Endothelial cell (in vitro differentiated cells): ENCODE measurements around the gene GAPDH. TPM values are rescaled to one million over a fixed set of nuclear protein-coding genes. Genes with fewer than 3 reads are reported as not detected.
"Not testable (repeated sequence)": the region's sequence is repeated elsewhere in the genome, so short reads cannot be mapped to it uniquely, and the experiment has no call there.

ENCODE experiments used
- DNase-seq: peaks from one replicate; pipeline ENCODE4 v3.0.0; 2021; ENCODE audit warnings: low spot score
- H3K27ac Mint-ChIP-seq: one replicate; pipeline ENCODE4 v1.8.0; 2021; ENCODE audit warnings: mixed read lengths, inconsistent platforms; ENCODE audit not compliant: unreplicated experiment
- H3K27me3 Mint-ChIP-seq: one replicate; pipeline ENCODE4 v1.8.0; 2021; ENCODE audit warnings: mild to moderate bottlenecking, moderate library complexity, mixed read lengths, inconsistent platforms; ENCODE audit not compliant: unreplicated experiment
- H3K36me3 Mint-ChIP-seq: one replicate; pipeline ENCODE4 v1.8.0; 2021; ENCODE audit warnings: mild to moderate bottlenecking, low read depth, mixed read lengths, inconsistent platforms; ENCODE audit not compliant: unreplicated experiment
- H3K4me1 Mint-ChIP-seq: one replicate; pipeline ENCODE4 v1.8.0; 2021; ENCODE audit warnings: mild to moderate bottlenecking, mixed read lengths, inconsistent platforms; ENCODE audit not compliant: unreplicated experiment
- H3K4me3 Mint-ChIP-seq: one replicate; pipeline ENCODE4 v1.8.0; 2021; ENCODE audit warnings: mild to moderate bottlenecking, mixed read lengths, inconsistent platforms; ENCODE audit not compliant: unreplicated experiment
- H3K9me3 Mint-ChIP-seq: one replicate; pipeline ENCODE4 v1.8.0; 2021; ENCODE audit warnings: mixed read lengths, inconsistent platforms; ENCODE audit not compliant: unreplicated experiment
- total RNA-seq: library from RNA; stranded (reverse); fragmentation: NEBNext Ultra II Directional; extraction: Animal tissue kit (Norgen Biotek cat#: 25700); gene quantifications from one replicate; pipeline ENCODE4 v1.2.1, GENCODE V29; 2021; ENCODE audit not compliant: unreplicated experiment
- TF ChIP-seq, protein P1 (sequence below): fragments of 200-600 bp; sonication (generic); IDR thresholded peaks from one replicate; pipeline ENCODE4 v1.5.0; 2021; ENCODE audit warnings: antibody characterized with exemption; ENCODE audit not compliant: unreplicated experiment

GAPDH gene
- total RNA-seq, 1 donor from 2014 or later, result 2,393 TPM

- DNase-seq, result no peak
- Mint-ChIP-seq H3K4me1 (peaks cover 43% of the 10 kb centered on the region), H3K9me3 (no peaks in the 10 kb centered on the region), H3K36me3 (peaks cover 16% of the 10 kb centered on the region), H3K27me3 (peaks cover 31% of the 10 kb centered on the region), H3K4me3 (peak overlapping the region; percentile 95), H3K27ac (peak overlapping the region; percentile 95)
- TF ChIP-seq, protein P1, sequence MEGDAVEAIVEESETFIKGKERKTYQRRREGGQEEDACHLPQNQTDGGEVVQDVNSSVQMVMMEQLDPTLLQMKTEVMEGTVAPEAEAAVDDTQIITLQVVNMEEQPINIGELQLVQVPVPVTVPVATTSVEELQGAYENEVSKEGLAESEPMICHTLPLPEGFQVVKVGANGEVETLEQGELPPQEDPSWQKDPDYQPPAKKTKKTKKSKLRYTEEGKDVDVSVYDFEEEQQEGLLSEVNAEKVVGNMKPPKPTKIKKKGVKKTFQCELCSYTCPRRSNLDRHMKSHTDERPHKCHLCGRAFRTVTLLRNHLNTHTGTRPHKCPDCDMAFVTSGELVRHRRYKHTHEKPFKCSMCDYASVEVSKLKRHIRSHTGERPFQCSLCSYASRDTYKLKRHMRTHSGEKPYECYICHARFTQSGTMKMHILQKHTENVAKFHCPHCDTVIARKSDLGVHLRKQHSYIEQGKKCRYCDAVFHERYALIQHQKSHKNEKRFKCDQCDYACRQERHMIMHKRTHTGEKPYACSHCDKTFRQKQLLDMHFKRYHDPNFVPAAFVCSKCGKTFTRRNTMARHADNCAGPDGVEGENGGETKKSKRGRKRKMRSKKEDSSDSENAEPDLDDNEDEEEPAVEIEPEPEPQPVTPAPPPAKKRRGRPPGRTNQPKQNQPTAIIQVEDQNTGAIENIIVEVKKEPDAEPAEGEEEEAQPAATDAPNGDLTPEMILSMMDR, result no peak
Measured at GRCh38 chr12:6535960-6536847, 1.9 kb downstream of the GAPDH start.

DNA sequence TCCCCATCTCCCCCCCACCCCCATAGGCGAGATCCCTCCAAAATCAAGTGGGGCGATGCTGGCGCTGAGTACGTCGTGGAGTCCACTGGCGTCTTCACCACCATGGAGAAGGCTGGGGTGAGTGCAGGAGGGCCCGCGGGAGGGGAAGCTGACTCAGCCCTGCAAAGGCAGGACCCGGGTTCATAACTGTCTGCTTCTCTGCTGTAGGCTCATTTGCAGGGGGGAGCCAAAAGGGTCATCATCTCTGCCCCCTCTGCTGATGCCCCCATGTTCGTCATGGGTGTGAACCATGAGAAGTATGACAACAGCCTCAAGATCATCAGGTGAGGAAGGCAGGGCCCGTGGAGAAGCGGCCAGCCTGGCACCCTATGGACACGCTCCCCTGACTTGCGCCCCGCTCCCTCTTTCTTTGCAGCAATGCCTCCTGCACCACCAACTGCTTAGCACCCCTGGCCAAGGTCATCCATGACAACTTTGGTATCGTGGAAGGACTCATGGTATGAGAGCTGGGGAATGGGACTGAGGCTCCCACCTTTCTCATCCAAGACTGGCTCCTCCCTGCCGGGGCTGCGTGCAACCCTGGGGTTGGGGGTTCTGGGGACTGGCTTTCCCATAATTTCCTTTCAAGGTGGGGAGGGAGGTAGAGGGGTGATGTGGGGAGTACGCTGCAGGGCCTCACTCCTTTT lies 2.7 kb downstream of the GAPDH start:
- no peak for DNase-seq
- H3K36me3 Mint-ChIP-seq, result peaks cover 18% of the 10 kb centered on the region
- no peaks in the 10 kb centered on the region for H3K9me3 Mint-ChIP-seq
- peak overlapping the region; percentile 67 for H3K27ac Mint-ChIP-seq
- peak overlapping the region; percentile 95 for H3K4me3 Mint-ChIP-seq
- H3K27me3 Mint-ChIP-seq, result peaks cover 29% of the 10 kb centered on the region
- H3K4me1 Mint-ChIP-seq, result peaks cover 43% of the 10 kb centered on the region
- TF ChIP-seq, protein P1, result no peak

GRCh38 chr12:6537580-6538419 lies 3.5 kb downstream of the GAPDH start:
- peak; percentile 80 for DNase-seq
- TF ChIP-seq, protein P1, result peak; percentile 93
- Mint-ChIP-seq H3K4me1 (peaks cover 43% of the 10 kb centered on the region), H3K4me3 (peak overlapping the region; percentile 67), H3K27me3 (peaks cover 24% of the 10 kb centered on the region), H3K27ac (peak overlapping the region; percentile 78), H3K36me3 (peaks cover 23% of the 10 kb centered on the region)
- not testable (repeated sequence) for H3K9me3 Mint-ChIP-seq

GRCh38 chr12:6538420-6539313 lies 4.3 kb downstream of the GAPDH start:
- Mint-ChIP-seq H3K36me3 (peaks cover 23% of the 10 kb centered on the region), H3K4me3 (no peak overlapping the region), H3K4me1 (peaks cover 43% of the 10 kb centered on the region), H3K9me3 (no peaks in the 10 kb centered on the region), H3K27ac (peak overlapping the region; percentile 57), H3K27me3 (peaks cover 21% of the 10 kb centered on the region)
- TF ChIP-seq, protein P1, result no peak
- DNase-seq, result no peak
